ENCODE measurements around the gene S100Z.

- TF ChIP-seq CTCF (IDR thresholded peaks at IDR 0.05) (no peak), EZH2 (IDR thresholded peaks at IDR 0.05; ENCODE audit: borderline replicate concordance, insufficient read depth, low read depth, low read length, poor library complexity, severe bottlenecking) (no peak)
Measured at GRCh38 chr5:76852772-76853171, 3.0 kb downstream of the S100Z start.
